ENCODE data around the gene SLCO2A1.

Gene SLCO2A1

DNA sequence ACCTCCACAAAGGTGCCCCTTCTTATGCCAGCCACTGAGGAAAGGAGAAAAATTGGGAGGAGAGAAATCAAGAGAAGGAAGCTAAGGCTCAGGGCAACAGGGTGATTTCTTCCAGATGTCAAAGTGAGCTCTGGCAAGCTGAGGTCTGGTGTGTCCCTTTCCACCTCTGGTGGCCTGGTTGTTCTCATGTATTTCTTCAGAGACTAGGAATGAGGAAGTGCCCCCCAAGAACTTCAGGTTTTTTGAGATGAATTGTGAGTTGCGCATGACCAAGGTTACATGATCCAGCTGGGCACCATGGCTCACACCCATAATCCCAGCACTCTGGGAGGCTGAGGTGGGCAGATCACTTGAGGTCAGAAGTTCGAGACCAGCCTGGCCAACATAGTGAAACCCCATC is 139.7 kb downstream of the SLCO2A1 start:
- Histone ChIP-seq H3K9me3 (no peaks in the 10 kb centered on the region), H3K27me3 (peaks cover 5% of the 10 kb centered on the region), H3K36me3 (no peaks in the 10 kb centered on the region), H3K4me1 (no peaks in the 10 kb centered on the region), H3K4me3 (ENCODE audit: low read depth, low read length) (no peak overlapping the region)
- no peak for DNase-seq
- TF ChIP-seq, protein P1, sequence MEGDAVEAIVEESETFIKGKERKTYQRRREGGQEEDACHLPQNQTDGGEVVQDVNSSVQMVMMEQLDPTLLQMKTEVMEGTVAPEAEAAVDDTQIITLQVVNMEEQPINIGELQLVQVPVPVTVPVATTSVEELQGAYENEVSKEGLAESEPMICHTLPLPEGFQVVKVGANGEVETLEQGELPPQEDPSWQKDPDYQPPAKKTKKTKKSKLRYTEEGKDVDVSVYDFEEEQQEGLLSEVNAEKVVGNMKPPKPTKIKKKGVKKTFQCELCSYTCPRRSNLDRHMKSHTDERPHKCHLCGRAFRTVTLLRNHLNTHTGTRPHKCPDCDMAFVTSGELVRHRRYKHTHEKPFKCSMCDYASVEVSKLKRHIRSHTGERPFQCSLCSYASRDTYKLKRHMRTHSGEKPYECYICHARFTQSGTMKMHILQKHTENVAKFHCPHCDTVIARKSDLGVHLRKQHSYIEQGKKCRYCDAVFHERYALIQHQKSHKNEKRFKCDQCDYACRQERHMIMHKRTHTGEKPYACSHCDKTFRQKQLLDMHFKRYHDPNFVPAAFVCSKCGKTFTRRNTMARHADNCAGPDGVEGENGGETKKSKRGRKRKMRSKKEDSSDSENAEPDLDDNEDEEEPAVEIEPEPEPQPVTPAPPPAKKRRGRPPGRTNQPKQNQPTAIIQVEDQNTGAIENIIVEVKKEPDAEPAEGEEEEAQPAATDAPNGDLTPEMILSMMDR (IDR thresholded peaks at IDR 0.05; ENCODE audit: low read depth, low read length), result no peak

DNA sequence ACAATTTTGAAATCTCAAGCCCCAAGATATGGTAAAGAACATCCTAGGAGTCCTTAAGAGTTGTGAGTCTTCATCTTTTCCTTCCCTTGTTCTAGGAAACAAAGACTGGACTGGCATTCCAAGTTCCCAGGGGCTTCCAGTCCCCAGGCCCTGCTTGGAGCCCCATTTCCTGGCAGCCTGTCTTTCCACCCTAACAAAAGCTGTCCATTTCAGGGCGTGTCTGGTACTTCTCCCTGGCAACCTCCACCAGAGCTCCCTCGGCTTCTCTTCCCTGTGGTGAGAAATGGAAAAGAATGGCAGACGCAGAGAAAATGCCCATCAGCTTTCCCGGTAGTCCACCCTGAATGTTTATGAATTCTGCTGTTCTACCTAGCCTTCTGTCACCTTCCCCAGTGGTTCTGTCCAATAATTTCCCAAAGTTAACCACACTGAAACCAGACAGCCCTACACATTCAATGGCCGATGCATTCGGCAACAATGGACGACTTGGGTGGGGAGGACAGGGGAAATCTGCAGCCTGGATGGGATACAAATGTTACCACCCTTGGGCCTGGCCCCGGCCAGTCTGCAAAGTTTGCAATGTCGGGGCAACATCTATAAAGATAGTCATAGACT is 140.9 kb downstream of the SLCO2A1 start:
- DNase-seq, result no peak
- no peaks in the 10 kb centered on the region; the same call in 1 of the 2 replicates for H3K27me3 ChIP-seq
- H3K4me1 ChIP-seq, result no peaks in the 10 kb centered on the region
- no peak overlapping the region for H3K4me3 ChIP-seq (ENCODE audit: low read depth, low read length)
- TF ChIP-seq, protein P1 (IDR thresholded peaks at IDR 0.05; ENCODE audit: low read depth, low read length), result no peak
- no peaks in the 10 kb centered on the region for H3K9me3 ChIP-seq
- H3K36me3 ChIP-seq, result no peaks in the 10 kb centered on the region

DNA sequence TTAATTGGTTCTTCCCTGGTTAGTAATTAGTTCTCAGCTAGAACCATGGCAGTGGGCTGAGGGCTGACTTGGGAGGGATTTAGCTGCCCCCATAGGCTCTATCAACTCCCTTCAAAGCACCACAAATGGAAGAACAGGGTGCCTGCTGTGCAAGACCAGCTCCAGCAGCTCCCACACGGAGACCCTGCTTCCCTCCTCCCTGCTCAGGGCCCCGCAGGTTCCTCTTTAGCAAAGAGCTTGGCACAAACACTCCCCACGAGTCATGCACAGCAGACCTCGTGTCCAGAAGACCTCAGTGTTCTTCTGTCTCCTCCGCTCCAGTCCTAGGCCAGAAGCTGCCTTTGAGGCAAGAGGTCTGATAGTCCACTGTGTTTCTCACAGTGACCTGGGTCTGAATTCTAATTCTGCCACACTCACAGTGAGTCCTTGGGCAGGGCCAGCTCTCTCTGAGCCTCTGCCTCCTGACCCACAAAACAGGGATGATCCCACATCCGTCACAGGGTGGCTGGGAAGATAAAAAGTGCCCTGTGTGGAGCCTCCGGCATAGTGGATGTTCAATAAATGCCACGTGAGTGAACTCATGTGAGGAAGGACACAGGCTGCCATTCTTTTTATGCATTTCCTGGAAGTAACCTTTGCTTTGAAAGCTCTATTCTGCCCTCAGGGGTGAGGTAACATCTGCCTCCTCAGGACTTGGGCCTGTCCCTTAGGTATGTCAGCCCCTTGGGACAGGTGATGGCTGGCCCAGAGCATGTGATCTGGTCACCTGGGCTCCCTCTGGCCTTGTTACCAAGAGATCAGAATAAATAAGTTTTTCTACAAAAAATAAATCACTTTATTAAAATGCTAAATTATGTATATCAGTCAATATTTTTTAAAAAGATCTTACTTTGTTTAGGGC is 141.7 kb downstream of the SLCO2A1 start:
- H3K4me3 ChIP-seq (ENCODE audit: low read depth, low read length), result no peak overlapping the region
- no peaks in the 10 kb centered on the region for H3K27me3 ChIP-seq
- H3K4me1 ChIP-seq, result no peaks in the 10 kb centered on the region
- TF ChIP-seq, protein P1 (IDR thresholded peaks at IDR 0.05; ENCODE audit: low read depth, low read length), result no peak
- no peak for DNase-seq
- no peaks in the 10 kb centered on the region for H3K9me3 ChIP-seq
- H3K36me3 ChIP-seq, result no peaks in the 10 kb centered on the region

DNA sequence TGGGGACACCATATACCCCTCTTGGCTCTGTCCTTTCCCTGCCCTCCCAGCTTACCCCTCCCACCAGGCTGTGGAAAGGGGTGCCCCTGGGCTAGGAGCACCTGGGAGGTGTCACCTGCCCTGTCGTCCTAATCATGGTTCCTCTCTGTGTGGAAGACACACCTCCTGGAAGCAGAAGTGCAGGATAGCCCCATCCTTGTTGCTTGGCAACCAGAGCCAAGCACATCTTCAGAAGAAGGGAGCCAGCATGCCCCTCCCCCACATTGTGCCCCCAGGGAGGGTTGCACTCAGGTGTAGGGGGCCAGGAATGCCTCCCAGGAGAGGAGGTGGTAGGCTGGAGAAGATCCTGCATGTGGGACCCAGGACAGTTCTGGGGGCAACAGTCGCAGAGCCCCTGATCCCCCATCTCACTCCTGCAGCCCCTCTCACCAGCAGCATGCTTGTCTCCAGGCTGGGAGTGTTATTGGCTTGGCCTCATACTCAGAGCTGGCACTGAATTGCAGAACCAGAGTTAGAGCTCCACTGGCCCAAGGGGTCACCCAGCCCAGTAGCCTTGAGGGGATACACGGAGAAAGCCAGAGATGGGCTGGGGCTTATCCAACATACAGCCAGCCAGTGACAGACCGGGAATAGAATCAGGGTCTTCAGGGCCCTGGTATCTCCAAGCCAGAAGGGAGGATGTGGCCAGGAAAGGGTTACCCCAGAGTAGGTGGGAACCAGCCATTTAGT is 142.5 kb downstream of the SLCO2A1 start:
- no peak for DNase-seq
- H3K27me3 ChIP-seq, result no peaks in the 10 kb centered on the region
- no peaks in the 10 kb centered on the region for H3K4me1 ChIP-seq
- no peak overlapping the region for H3K4me3 ChIP-seq (ENCODE audit: low read depth, low read length)
- H3K36me3 ChIP-seq, result no peaks in the 10 kb centered on the region
- H3K9me3 ChIP-seq, result no peaks in the 10 kb centered on the region
- TF ChIP-seq, protein P1 (IDR thresholded peaks at IDR 0.05; ENCODE audit: low read depth, low read length), result no peak

DNA sequence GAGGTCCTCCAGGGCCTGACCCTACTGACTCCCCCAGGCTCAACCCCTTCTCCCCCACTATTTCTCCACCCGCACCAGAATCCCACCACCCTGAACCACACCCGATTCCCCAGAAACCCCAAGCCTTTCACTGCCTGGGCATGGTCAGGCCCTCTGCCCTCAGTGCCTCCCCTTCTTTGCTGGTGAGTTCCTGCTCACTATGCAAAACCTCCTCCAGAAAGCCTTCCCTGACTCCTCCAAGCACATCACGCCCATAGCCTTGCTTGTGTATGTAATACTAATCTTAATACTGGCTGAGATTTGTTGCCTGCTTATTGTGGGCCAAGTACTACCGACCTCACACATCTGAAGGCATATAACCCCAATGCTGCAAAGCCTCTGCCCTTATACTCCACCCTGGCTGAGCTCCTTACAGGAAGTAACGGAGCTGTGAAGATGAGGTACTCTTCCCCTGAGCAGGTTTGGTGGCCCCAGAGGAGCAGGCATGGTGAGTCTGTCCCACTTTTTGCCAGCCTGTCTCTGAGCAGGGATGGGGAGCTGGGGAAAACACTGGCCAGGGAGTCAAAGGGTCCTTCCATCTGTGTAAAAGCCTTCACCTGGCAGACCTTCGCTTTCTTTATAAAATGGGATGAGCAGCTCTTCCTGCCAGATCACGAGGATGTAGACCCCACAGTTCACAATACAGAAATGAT is 143.5 kb downstream of the SLCO2A1 start:
- TF ChIP-seq, protein P1 (IDR thresholded peaks at IDR 0.05; ENCODE audit: low read depth, low read length), result no peak
- no peaks in the 10 kb centered on the region for H3K4me1 ChIP-seq
- no peaks in the 10 kb centered on the region for H3K36me3 ChIP-seq
- no peak for DNase-seq
- H3K9me3 ChIP-seq, result no peaks in the 10 kb centered on the region
- no peak overlapping the region for H3K4me3 ChIP-seq (ENCODE audit: low read depth, low read length)
- no peaks in the 10 kb centered on the region for H3K27me3 ChIP-seq

Data from BE2C (cell line).